Measurements from ENCODE around the gene PVR. TPM values are rescaled to one million over a fixed set of nuclear protein-coding genes. Genes with fewer than 3 reads are reported as not detected.
"Not testable (repeated sequence)": the region's sequence is repeated elsewhere in the genome, so short reads cannot be mapped to it uniquely, and the experiment has no call there.

The PVR gene
- total RNA-seq, 1 donor from 2014 or later: 102 TPM

DNA sequence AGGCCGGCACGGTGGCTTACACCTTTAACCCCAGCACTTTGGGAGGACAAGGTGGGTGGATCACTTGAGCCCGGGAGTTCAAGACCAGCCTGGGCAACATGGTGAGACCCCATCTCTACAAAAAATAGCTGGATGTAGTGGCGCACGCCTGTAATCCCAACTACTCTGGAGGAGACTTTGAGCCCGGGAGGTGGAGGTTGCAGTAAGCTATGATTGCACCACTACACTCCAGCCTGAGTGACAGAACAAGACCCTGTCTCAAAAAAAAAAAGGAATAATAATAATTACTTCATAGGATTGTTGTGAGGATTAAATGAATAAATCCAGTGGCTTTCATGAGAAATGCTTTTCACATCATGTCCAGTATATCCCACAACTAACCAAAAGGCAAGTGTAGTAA, 22.3 kb upstream of the PVR start:
- DNase-seq (ENCODE audit: low read depth) (no peak), FAIRE-seq (no peak)
- Histone ChIP-seq H3K27me3 (ENCODE audit: control insufficient read depth, insufficient read depth, low read length) (no peaks in the 10 kb centered on the region), H3K36me3 (ENCODE audit: control insufficient read depth, insufficient read depth, low read length) (no peaks in the 10 kb centered on the region), H3K4me3 (ENCODE audit: low read depth, low read length) (no peak overlapping the region)
- TF ChIP-seq, protein P1, sequence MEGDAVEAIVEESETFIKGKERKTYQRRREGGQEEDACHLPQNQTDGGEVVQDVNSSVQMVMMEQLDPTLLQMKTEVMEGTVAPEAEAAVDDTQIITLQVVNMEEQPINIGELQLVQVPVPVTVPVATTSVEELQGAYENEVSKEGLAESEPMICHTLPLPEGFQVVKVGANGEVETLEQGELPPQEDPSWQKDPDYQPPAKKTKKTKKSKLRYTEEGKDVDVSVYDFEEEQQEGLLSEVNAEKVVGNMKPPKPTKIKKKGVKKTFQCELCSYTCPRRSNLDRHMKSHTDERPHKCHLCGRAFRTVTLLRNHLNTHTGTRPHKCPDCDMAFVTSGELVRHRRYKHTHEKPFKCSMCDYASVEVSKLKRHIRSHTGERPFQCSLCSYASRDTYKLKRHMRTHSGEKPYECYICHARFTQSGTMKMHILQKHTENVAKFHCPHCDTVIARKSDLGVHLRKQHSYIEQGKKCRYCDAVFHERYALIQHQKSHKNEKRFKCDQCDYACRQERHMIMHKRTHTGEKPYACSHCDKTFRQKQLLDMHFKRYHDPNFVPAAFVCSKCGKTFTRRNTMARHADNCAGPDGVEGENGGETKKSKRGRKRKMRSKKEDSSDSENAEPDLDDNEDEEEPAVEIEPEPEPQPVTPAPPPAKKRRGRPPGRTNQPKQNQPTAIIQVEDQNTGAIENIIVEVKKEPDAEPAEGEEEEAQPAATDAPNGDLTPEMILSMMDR (IDR thresholded peaks at IDR 0.05; ENCODE audit: insufficient read depth, low read length, severe bottlenecking): no peak

DNA sequence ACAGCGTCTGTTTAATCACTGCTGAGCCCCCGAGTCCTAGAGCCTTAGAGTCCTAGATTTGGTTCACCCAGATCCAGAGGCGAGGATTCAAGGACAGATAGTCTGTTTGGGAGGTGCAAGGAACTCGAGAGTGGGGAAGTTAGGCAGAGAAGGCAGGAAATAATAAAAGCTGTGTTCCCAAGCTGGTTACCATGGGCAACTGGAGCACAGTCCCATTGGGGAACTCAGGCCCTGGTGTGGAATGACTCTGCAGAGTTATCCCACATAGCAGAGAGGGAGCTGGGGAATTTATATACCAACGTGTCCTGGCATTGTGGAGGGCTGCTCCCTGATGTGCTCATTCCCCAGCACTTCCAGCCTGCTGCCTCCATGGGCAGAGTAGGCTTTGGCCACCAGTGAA, 20.6 kb upstream of the PVR start:
- FAIRE-seq (peak; percentile 40), DNase-seq (ENCODE audit: low read depth) (no peak)
- TF ChIP-seq, protein P1 (IDR thresholded peaks at IDR 0.05; ENCODE audit: insufficient read depth, low read length, severe bottlenecking): no peak
- no peaks in the 10 kb centered on the region for H3K36me3 ChIP-seq (ENCODE audit: control insufficient read depth, insufficient read depth, low read length)
- H3K27me3 ChIP-seq (ENCODE audit: control insufficient read depth, insufficient read depth, low read length): no peaks in the 10 kb centered on the region
- H3K4me3 ChIP-seq (ENCODE audit: low read depth, low read length): no peak overlapping the region

DNA sequence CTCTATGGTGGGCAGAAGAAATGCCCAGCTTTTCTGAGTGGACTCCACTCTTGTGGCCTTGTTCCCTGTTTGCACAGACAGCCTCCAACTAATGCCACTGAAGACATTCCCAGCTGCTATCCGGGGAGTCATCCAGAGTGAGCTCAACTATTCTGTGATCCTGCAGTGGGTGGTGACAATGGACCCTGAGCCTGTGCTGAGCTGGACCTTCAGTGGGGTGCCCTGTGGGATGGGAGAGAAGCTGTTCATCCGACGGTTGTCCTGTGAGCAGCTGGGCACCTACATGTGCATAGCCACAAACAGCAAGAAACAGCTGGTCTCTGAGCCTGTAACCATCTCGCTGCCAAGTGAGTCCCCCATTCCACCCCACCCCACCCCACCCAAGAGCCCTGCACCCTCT, 20.1 kb upstream of the PVR start:
- H3K27me3 ChIP-seq (ENCODE audit: control insufficient read depth, insufficient read depth, low read length): no peaks in the 10 kb centered on the region
- no peak overlapping the region for H3K4me3 ChIP-seq (ENCODE audit: low read depth, low read length)
- DNase-seq (ENCODE audit: low read depth) (no peak), FAIRE-seq (no peak)
- no peaks in the 10 kb centered on the region for H3K36me3 ChIP-seq (ENCODE audit: control insufficient read depth, insufficient read depth, low read length)
- TF ChIP-seq, protein P1 (IDR thresholded peaks at IDR 0.05; ENCODE audit: insufficient read depth, low read length, severe bottlenecking): no peak

DNA sequence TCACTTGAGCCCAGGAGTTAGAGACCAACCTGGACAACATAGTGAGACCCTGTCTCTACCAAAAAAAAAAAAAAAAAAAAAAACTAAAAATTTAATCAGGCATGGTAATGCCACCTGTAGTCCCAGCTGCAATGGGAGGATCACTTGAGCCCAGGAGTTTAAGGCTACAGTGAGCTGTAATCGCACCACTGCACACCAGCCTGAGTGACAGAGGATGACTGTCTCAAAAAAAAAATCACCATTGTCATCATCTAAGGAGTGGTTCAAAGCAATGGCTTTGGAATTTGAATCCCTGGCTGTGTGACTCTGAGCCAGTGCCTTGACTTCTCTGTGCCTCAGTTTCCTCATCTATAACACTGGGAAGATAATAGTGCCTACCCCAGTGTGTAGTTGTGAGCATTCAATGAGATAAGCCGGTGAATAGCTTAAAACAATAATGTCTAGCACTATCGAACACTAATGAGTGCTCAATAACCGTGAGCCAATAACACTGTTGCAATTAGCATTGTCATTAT, 18.8 kb upstream of the PVR start:
- Histone ChIP-seq H3K4me3 (ENCODE audit: low read depth, low read length) (no peak overlapping the region), H3K36me3 (ENCODE audit: control insufficient read depth, insufficient read depth, low read length) (no peaks in the 10 kb centered on the region), H3K27me3 (ENCODE audit: control insufficient read depth, insufficient read depth, low read length) (no peaks in the 10 kb centered on the region)
- no peak for FAIRE-seq
- TF ChIP-seq, protein P1 (IDR thresholded peaks at IDR 0.05; ENCODE audit: insufficient read depth, low read length, severe bottlenecking): no peak
- DNase-seq (ENCODE audit: low read depth): no peak

DNA sequence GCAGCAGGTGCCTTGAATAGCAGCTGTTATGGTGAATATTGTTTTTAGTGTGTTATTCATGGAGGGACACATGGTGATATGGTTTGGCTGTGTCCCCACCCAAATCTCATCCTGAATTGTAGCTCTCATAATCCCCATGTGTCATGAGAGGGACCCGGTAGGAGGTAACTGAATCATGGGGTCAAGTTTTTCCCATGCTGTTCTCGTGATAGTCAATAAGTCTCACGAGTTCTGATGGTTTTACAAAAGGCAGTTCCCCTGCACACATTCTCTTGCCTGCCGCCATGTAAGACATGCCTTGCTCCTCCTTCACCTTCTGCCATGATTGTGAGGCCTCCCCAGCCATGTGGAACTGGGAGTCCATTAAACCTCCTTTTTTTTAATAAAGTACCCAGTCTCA, 18.1 kb upstream of the PVR start:
- not testable (repeated sequence) for H3K4me3 ChIP-seq (ENCODE audit: low read depth, low read length); H3K27me3 ChIP-seq (ENCODE audit: control insufficient read depth, insufficient read depth, low read length); FAIRE-seq; DNase-seq (ENCODE audit: low read depth); H3K36me3 ChIP-seq (ENCODE audit: control insufficient read depth, insufficient read depth, low read length)

DNA sequence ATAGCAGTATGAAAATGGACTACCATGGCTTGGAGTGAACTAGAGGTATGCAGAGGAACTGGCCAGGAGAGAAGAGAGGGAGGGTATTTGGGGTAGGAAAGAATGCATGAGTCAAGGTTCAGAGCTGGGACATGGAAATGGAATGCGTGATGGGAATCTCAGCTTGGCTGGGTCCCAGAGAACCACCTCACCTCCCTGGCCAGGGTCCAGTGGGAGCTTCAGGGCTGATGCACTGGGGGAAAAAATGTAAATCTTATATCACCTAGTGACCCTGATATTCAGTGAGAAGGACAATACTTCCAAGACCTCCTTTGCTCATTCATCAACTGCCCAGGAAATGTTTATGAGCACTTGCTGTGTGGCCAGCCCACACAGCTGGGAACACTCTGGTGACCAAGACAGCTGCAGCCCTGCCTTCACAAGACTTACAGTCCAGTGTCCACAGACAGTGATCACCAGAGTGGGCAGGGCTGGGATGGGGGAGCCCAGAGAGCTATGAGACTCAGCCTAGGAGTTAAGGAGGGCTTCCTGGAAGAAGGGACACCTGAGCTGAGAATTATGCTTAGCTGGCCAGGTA, 17.6 kb upstream of the PVR start:
- FAIRE-seq: peak; percentile 81
- peak; percentile 95 for DNase-seq (ENCODE audit: low read depth)
- TF ChIP-seq, protein P1 (IDR thresholded peaks at IDR 0.05; ENCODE audit: insufficient read depth, low read length, severe bottlenecking): no peak
- H3K4me3 ChIP-seq (ENCODE audit: low read depth, low read length): no peak overlapping the region
- H3K27me3 ChIP-seq (ENCODE audit: control insufficient read depth, insufficient read depth, low read length): no peaks in the 10 kb centered on the region
- no peaks in the 10 kb centered on the region for H3K36me3 ChIP-seq (ENCODE audit: control insufficient read depth, insufficient read depth, low read length)

All from bronchial epithelial cell (primary cell).